Measurements from ENCODE around the gene CHD8.

GRCh38 chr14:21496453-21496852 lies 40.5 kb upstream of the CHD8 start:
- TF ChIP-seq, protein P1, sequence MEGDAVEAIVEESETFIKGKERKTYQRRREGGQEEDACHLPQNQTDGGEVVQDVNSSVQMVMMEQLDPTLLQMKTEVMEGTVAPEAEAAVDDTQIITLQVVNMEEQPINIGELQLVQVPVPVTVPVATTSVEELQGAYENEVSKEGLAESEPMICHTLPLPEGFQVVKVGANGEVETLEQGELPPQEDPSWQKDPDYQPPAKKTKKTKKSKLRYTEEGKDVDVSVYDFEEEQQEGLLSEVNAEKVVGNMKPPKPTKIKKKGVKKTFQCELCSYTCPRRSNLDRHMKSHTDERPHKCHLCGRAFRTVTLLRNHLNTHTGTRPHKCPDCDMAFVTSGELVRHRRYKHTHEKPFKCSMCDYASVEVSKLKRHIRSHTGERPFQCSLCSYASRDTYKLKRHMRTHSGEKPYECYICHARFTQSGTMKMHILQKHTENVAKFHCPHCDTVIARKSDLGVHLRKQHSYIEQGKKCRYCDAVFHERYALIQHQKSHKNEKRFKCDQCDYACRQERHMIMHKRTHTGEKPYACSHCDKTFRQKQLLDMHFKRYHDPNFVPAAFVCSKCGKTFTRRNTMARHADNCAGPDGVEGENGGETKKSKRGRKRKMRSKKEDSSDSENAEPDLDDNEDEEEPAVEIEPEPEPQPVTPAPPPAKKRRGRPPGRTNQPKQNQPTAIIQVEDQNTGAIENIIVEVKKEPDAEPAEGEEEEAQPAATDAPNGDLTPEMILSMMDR (IDR thresholded peaks at IDR 0.05; ENCODE audit: insufficient read depth, low read length, poor library complexity, severe bottlenecking), result no peak
- no peak for TF ChIP-seq EZH2phosphoT487 (conservative IDR thresholded peaks at IDR 0.05; ENCODE audit: low read length)
